GM19395 (cell line): ENCODE measurements around the gene E2F3.
A peak's percentile ranks its signal among the peaks of the same experiment; 100 is the strongest.

Experiments used
- ATAC-seq: cut with Tn5 transposase; IDR thresholded peaks from one replicate; pipeline ENCODE4 v1.9.1; 2021; ENCODE audit warnings: mild to moderate bottlenecking, moderate library complexity; ENCODE audit not compliant: unreplicated experiment

E2F3 gene

GRCh38 chr6:20401205-20402091, at the start of gene E2F3:
E2F3 (plus strand) TSS chr6:20401879; CDS start chr6:20402233, 354 bp downstream.
- ATAC-seq, result peak; percentile 86

DNA sequence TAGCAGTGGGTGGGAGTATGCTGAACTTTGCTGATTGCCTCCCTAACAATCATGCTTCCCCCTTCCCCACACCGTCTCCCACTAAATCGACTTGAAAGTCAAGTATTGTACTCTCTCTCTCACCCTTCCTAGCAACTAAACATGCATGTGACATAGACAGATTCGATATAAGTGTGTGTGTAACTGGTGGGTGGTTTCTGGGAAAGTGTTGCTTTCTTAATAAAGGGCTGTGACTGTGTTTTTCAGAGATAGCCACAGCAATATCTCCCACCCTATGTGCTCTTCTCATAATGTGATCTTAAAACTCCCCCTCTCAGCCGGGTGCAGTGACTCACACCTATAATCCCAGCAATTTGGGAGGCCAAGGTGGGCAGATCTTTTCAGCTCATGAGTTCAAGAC, 49.3 kb upstream of the E2F3 start:
- ATAC-seq, result no peak

DNA sequence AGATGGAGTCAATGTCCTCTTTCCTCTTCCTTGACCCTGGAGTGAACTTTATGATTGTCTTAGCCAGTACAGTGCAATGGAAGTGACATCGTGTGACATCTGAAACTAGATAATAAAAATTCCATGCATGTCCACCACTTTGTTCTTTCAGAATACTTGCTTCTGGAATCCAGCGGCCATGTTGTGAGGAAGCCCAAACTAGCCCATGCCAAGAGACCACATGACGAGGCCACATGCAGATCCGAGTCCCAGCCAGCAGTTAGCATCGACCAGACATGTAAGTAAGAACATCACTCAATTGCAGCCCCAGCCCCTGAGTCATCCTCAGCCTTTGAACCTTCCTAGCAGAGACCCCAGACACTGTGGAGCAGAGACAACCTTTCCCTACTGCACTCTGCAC, 48.5 kb upstream of the E2F3 start:
- ATAC-seq, result no peak

GRCh38 chr6:20354366-20354765, 47.3 kb upstream of the E2F3 start:
- no peak for ATAC-seq

DNA sequence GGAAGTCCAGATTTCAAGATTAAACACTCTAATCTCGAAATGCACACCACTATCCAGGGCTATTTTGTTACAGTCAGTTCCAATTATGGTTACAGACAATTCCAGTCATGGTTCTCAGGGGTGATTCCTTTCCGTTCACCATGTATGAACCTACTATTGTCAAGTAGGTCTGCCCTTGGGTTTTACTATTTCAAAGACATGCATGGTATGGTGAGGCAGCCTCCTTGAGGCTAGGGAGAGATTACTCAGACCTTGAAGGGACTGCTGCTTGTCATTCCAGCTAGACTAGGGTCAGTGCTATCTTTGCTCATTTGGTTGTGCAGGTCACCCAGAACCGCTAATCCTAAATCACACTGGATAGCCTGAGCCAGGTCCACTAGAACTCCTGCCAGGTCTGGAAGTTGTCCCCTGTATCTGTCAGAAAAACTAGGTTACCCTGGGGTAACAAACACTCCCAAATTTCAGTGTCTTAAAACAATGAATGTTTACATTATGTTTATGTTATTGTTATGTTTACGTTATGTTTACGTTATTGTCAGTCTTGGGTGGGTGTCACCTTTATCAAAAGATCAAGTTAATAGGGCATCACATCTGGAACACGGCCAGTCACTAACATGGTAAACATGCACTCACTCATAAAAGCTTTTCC, 41.1 kb upstream of the E2F3 start:
- no peak for ATAC-seq

- ATAC-seq, result no peak
These were observed 39.1 kb upstream of the E2F3 start for GRCh38 chr6:20362623-20363022.

DNA sequence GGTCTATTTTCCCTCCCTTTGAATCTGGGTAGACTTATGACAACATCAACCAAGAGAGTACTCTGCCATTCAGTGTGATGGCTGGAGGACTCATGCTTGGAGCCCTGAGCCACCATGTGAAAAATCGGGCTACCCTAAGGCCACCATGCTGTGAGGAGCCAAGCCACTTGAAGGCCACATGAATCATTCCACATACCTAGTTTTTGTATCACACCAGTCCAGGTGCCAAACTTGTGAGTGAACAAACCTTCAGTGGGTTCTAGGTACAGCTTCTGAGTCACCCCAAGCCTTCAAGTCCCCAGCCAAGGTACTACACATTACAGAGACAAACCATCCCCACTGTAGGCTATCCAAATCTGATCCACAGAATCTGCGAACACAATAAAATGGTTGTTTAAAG, 37.4 kb upstream of the E2F3 start:
- ATAC-seq, result no peak

DNA sequence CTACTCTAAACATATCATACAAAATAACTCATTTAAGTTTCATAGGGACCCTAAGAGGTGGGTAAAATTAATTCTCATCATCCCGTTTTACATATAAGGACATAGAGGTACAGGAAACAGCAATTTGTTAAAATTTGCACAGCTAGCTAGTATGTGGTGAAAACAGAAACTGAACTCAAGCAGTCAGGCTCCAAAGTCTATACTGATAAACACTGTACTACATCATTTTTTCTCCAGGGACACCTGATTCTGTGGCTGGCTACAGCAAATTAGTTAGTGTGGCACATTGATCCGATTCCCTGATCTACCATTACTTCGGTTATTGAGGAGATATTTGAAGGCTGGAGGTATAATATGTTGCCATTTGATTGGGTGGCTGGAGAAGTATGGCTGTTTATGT, 36.2 kb upstream of the E2F3 start:
- ATAC-seq, result peak; percentile 93

GRCh38 chr6:20366082-20366830, 35.4 kb upstream of the E2F3 start:
- ATAC-seq, result no peak

DNA sequence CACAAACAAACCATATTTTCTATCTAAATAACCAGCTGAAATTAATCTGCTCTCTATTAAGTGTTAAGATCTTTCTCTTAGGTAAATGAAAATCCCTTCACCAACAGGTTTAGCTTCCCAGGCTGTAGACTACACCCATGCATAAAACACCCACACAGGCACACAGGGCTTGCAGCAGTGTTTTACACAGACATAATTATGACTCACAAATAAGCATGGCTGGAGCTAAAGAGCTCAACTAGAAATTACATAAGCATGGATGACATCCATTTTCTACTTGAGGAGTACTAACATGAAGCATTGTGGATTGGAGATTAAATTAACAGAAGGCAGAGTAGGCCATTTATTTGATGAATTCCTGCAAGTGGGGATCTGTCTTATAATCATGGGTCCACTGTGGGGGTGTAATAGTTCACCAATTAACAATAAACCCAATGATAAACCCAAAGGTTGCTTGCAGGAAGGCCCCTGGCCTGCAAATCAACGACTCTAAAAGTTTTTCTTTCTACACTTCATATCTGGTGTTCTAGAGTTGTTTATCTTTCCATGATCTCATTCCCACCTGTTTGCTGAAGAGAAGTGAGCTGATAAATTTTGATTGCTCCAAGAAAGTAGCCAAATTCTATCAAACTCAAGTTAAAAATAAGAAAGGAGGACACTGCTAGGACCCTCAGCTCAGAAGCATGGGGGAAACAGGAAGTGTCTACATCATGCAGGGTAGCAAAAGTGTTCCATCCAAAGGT, 33.8 kb upstream of the E2F3 start:
- no peak for ATAC-seq

- ATAC-seq, result no peak
These were observed 31.3 kb upstream of the E2F3 start for GRCh38 chr6:20370393-20370792.

GRCh38 chr6:20370801-20371200, 30.9 kb upstream of the E2F3 start:
- no peak for ATAC-seq

DNA sequence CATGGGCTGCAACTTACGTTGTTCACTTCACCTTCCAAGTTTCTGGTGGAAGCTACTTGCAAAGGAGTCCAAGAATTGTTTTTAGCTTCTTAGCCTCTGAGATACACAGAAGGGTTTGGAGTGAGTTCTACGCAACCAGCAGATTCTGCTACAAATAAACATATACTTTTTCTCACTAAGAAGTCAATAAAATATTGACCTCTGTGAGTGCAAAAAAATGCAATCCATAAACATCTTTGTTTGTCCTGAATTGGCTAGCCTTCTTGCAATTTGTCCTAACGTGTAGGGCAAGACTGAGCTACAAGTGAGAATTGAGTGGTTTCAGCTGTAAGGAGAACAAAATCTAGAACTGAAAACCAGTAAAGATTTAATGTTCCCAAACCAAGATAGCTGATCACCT, 26.2 kb upstream of the E2F3 start:
- no peak for ATAC-seq

DNA sequence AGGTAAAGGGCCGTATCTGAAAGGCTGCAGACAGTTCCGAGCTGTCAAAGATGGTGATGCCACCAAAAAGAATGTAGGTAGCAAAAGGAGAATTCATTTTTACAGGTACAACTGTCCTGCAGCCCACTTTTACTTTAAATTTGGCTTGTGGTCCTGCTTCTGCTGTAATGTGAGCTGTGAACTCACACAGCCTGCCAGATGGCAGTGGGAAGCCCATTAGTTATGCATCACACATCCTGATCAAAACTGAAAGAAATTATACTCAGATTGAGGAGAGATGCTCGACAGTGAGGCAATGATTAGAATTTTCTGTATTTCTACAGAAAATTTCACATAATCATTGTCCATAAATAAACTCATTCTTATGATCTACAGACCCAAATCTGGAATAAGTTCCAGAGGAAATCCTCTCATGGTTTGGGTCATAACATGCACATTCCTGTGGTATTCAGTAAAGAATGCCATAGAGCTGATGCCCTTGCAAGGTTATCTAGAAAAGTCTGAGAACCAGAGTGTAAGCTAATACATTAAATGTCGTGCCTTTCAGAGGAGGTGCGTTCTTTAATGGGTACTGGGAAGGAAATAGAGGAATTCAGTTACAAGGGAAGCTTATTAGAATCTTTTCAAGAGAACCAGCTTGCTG, 23.9 kb upstream of the E2F3 start:
- ATAC-seq, result peak; percentile 47

GRCh38 chr6:20379231-20379630, 22.4 kb upstream of the E2F3 start:
- no peak for ATAC-seq

- ATAC-seq, result no peak
These were observed 15.5 kb upstream of the E2F3 start for GRCh38 chr6:20386218-20386617.

GRCh38 chr6:20389066-20389465, 12.6 kb upstream of the E2F3 start:
- no peak for ATAC-seq

DNA sequence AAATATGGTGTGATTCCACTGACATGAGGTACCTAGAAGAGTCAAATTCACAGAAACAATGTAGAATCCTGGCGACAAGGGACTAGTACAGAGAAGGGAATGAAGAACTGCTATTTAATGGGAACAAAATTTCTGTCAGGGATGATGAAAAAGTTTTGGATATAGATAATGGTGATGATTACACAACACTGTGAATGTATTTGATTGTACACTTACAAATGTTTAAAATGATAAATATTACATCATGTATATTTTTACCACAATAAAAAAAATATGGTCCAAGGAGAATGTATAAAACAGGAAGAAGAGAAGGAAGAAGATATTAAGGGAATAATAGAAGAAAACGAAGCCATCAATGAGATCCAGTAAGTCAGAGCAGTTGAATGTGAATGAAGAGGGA, 8.4 kb upstream of the E2F3 start:
- no peak for ATAC-seq

- no peak for ATAC-seq
These were observed 2.2 kb upstream of the E2F3 start for GRCh38 chr6:20399518-20399917.

- no peak for ATAC-seq
These were observed 1.0 kb upstream of the E2F3 start for GRCh38 chr6:20400456-20401204.
